Caki2 (cell line): Measurements from ENCODE around the gene SMAD7. TPM values are rescaled to one million over a fixed set of nuclear protein-coding genes. Genes with fewer than 3 reads are reported as not detected.
A peak's percentile ranks its signal among the peaks of the same experiment; 100 is the strongest.
"Not testable (repeated sequence)": the region's sequence is repeated elsewhere in the genome, so short reads cannot be mapped to it uniquely, and the experiment has no call there.

ENCODE experiments used
- DNase-seq: peaks from one replicate; pipeline ENCODE4 v3.0.0-alpha.2; 2015; ENCODE audit warnings: low read depth
- in situ Hi-C: cut with HindIII; loops from 2 replicates; pipeline ENCODE4 v1.10.0; 2016; ENCODE audit warnings: low sequenced_read_pairs, low pct_unique_long_range_greater_than_20kb, mixed read lengths
- total RNA-seq: library from RNA; depleted of rRNA; stranded (reverse); fragments of >200 nt; shearing (Covaris generic); gene quantifications from 2 replicates; pipeline ENCODE4 v1.2.3, GENCODE V29; 2014; ENCODE audit warnings: low replicate concordance

Gene SMAD7
- total RNA-seq, 1 experiment from 2014 or later = 38.0 TPM

DNA sequence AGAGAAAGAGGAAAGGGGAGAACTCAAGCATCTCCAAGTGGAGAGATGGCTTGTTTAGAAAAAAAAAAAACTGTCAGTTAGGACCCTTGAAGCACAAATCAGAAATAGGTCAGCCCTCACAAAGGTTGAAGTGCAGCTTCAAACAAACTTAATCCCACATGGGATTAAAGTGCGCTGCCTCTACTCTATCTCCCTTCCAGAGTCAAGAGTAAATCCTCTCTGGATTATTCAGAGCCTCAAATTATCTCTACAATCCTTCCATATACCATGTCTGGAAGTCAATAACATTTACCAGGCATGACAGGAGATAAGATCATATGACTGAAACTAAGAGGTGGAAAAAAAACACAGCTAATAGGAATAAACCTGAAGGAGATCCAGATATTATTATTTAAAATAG lies 69.8 kb downstream of the SMAD7 start:
- no peak for DNase-seq
- in situ Hi-C loops = no loop called here

DNA sequence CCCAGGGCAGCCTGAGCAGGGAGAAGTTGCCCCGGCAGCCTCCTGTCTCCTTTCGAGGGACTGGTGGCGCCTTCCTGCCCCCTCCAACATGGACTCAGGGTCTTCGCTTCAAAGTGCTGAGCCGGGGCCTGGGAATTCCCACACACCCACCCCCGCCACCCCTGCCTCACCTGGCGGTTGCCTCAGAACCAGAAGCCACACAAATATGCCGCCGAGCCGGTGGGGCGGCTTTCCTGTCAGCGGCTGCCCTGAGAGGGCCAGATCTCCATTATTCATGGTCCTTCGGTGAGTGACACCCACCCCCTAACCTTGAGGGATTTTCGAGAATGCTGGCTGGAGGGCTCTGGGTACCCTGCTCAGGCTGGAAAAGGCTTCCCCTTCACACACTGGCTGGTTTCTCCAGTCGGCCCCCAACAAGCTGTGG lies 71.7 kb downstream of the SMAD7 start:
- in situ Hi-C loops = no loop called here
- no peak for DNase-seq

DNA sequence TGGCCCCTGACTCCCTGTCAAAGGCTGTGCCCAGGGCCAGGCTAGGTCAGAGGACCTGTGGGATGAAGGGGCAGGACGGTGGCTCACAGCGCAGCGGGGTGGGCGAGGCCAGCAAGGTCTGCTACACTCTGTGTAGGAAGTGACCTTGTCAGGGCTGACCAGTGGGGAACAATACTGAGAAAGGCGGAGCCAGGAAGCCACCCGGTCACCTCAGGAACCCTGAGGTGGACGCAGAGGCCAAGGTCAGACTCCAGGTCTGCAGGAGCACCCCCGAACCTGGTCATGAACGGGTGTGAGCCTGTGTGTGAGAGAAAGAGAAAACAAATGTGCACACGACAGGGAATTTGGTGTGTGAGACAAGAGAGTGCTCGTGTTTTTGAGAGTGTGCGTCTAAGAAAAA lies 72.3 kb downstream of the SMAD7 start:
- in situ Hi-C loops = no loop called here
- no peak for DNase-seq

DNA sequence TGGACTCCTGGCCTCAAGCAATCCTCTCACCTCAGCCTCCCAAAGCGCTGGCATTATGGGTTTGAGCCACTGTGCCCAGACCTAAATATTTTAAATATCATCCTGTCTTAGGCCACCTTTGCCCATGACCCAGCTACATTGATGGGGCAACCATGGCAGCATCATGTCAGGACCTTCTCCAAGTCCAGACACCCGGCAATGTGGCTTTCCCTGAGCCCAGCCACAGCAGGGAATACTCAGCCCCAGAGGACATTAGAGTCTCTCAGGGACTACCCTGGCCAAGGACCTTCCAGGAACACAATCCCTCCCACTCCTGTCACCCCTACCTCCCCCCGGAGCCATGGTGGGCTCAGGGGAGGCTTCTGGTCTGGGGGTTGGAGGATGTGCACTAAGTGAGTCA lies 72.8 kb downstream of the SMAD7 start:
- DNase-seq = no peak
- in situ Hi-C loops = no loop called here

DNA sequence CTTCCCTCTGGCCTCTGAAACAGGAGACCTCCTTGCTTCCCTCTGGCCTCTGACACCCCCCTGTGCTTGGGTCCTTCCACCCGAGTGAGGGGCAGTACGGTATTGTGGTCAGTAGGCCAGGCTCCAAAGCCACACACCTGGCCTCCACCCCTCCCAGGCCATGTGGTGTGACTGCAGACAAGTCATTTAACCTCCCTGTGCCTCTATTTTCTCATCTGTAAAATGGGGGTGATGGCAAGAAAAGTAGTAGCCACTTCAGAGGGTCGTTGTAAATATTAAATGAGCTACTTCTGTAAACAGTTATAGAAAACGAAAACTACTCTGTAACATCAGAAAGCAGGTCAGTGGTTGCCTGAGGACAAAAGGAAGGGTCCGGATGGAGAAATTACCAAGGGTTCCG lies 74.2 kb downstream of the SMAD7 start:
- in situ Hi-C loops = no loop called here
- DNase-seq = no peak

DNA sequence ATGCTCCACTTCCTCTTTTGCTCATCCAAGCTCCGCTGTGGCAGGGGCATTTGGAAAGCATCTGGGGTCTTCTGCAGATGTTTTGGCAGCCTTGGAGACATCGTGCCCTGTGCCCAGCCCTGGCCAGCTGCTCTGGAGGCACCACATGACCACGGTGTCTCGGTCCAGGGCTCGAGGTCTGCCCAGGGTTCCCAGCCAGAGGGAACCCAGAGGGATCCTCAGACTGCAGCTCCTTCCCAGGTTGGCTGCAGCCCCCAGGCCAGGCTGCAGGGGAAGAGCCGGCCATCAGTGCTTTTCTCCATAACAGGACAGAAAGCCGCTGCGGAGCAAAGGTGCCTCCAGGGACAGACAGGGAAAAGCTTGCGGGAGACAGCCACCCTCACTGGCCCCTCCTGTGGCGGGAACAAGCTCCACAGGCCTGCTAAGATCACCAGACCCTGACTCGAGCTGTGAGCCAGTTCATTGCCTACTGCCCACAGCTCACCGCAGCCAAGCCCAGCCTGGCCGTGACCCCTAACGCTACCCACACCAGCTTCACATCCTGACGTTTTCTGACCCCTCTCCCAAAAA lies 74.7 kb downstream of the SMAD7 start:
- in situ Hi-C loops = no loop called here
- peak; percentile 46 for DNase-seq

DNA sequence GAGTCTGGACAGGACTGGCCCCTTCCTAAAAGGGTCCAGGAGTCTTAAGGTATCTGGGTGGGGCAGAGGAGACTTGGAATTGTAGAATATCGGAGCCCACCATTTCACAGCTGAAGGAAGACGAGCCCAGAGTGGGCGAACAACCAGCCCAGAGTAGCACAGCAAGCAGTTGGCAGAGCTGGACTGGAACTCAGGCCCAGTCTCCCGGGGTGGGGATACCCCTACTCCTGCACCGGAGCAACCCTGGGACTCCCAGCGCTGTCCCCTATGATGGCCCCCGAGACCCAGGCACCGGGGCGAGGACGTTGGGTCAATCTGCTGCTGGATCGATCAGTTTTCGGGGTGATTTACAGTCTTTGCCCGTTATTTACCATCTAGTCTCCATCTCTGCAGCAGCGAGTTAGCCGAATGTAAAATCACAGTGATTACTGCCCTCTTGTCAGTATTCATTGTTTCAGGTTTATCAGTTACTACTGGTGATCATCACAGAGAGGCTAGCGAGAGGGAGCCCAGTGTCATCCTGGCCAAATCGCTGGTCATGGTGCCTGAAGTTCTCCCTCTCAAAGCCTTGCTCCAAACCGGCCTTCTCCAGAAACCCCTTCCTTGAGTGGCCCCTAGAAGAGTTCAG lies 75.3 kb downstream of the SMAD7 start:
- in situ Hi-C loops = no loop called here
- DNase-seq = no peak

DNA sequence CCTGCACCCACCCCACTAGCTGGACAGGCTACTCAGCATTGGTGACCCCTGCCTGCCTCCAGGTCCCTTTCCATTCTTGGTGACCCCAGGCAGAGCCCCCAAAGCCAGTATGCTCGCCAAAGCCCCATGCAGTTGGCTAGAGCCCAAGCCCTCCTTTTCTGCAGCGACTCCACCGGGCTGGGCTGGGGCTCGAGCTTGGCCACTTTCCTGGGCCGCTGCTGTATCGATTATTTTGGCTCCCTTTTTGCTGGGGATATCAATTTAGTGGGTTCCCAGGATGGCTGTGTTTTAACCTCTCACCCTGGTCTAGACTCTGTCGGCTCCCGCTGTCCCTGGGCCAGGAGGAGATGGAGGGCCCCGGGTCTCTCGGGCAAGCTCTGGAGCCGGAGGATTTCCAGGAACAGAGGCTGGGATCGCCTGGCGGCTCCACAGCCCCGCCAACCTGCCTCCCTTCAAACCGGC lies 76.0 kb downstream of the SMAD7 start:
- in situ Hi-C loops = no loop called here
- no peak for DNase-seq

DNA sequence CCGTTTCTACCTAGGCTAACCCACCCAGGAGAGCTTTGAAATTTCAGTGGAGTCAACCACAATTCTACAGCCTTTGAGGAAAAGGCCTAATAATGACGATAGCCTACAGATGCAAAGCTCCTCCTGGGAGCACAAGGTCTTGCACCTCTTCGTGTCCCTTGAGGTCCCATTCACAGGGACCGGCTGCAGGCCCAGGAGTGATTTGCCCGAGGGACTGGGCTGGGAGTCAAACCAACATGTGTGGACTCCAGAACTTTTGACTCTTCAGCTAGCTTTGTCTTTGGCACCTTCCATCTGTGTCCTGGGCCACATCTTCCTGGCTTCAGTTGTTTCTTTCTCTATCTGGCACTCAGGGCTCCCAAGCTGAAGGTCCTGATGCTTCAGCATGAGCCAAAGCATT lies 76.5 kb downstream of the SMAD7 start:
- in situ Hi-C loops = no loop called here

DNA sequence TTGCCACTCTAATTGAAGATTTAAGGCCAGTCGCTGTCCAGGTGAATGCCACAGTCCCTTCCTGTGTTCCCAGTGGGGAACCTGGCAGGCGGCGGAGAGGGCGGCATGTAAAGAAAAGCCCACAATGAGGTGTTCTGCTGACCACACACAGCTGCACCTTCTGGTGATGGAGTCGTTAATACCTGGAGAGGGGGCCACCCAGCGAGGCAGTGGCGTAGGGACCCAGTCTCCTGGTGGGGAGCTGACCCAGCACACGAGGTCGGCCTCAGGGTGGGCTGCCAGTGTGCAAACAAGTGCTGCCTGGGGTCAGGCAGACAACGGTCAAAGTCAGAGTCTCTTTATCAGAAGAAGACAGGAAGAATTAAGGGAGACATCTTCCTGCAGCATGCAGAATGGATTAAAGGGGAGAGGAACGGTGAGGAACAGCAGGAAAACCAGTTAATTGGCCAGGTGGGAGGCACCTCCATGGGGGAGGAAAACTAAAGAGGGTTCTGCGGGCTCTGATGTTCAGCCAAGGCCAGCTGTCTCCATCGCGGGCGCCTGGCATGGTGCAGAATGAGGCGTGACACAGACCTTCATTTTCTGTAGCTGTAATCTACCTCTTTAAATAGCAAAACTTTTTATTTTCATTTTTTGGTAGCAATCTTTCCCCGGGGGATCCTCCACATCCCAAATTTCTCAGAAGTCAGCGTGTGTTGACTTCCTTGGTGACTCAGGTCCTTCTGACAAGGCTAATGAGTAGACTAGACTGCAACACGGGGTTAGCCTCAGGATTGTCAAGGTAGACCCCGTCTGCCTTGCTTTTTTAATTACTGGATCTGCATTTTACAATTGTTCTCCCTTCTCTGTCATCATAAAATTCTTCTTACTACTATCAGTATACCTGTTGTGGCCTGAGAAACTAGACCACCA lies 78.3 kb downstream of the SMAD7 start:
- in situ Hi-C loops = no loop called here
- DNase-seq = no peak

More for the DNA sequence above, 76.5 kb downstream of the SMAD7 start:
- DNase-seq = no peak

DNA sequence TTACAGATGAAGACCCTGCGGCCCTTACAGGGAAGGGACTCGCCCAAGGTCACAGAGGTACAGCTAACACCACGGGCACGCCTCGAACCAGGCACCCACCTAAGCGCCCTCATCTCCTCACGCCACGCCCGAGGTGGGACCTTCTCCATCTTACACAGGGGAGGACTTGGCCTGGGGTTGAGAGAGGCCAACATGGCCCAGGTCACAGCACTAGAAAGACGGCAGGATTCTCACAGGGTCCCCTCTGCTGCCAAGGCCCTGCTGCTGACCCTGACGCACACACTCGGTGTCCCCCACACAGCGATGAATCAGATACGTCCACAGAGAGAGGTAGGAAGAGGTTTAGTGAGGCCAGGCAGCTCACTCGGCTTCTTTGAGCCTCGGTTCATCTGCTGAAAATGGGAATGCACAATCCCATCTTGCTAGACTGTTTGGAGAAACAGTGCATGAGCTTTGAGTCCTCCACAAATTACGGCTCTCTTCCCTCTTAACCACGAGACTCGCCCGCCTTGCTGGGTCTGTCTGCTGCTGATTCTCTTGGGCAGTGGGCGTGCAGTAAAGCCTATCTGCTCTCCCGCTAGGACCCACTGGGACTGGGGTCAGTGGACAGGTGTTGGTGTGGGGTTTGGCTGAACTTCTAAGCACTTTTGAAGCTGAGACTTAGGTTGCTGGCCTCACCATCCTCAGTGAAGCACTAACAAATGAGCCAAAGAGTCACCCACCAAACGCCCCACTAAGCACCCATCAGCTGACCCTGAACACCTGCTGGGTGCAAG lies 79.2 kb downstream of the SMAD7 start:
- in situ Hi-C loops = no loop called here

DNA sequence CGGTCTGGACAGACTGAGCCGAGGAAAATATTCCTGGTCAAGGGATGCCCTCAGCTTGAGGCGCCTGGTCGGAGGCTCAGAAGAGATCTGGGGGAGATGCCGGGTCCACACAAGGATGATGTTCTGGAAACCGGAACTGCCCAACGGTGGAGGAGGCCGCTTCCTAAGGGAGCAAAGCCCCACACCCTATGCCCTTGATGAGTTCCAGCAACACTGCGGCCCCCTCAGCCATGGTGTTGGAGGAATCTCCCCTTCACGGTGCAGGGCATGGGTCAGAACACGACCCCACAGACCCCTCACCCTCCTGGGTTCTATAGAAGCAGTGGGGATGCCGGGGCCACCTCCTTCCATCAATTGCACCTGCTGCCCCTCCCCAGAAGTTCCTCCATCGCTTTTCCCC lies 79.8 kb downstream of the SMAD7 start:
- in situ Hi-C loops, DNase-seq: not testable (repeated sequence)

More for the DNA sequence above, 79.2 kb downstream of the SMAD7 start:
- no peak for DNase-seq
